DMS 273 (cell line): Measurements from ENCODE around the gene ATXN2.

Source experiments
- DNase-seq: peaks from one replicate; lab custom pipeline; 2025; ENCODE audit not compliant: unreplicated experiment; lab: John Stamatoyannopoulos, UW

Gene ATXN2

GRCh38 chr12:111454716-111455447 lies 144.2 kb downstream of the ATXN2 start:
- no peak for DNase-seq

GRCh38 chr12:111454311-111454710 lies 144.8 kb downstream of the ATXN2 start:
- DNase-seq = no peak

- no peak for DNase-seq
These were observed 145.8 kb downstream of the ATXN2 start for GRCh38 chr12:111453071-111453989.

- DNase-seq = peak; percentile 54
These were observed 147.4 kb downstream of the ATXN2 start for GRCh38 chr12:111451649-111452129.

GRCh38 chr12:111451232-111451631 lies 147.9 kb downstream of the ATXN2 start:
- no peak for DNase-seq

- no peak for DNase-seq
These were observed 148.4 kb downstream of the ATXN2 start for GRCh38 chr12:111450676-111451075.

- no peak for DNase-seq
These were observed 150.0 kb downstream of the ATXN2 start for GRCh38 chr12:111448846-111449790.

GRCh38 chr12:111448266-111448830 lies 150.8 kb downstream of the ATXN2 start:
- no peak for DNase-seq

- DNase-seq = no peak
These were observed 151.4 kb downstream of the ATXN2 start for GRCh38 chr12:111447571-111448265.

- DNase-seq = no peak
These were observed 152.2 kb downstream of the ATXN2 start for GRCh38 chr12:111446631-111447570.

- DNase-seq = peak; percentile 67
These were observed 153.2 kb downstream of the ATXN2 start for GRCh38 chr12:111445726-111446581.

- DNase-seq = peak; percentile 9
These were observed 154.0 kb downstream of the ATXN2 start for GRCh38 chr12:111444925-111445725.

- DNase-seq = no peak
These were observed 154.7 kb downstream of the ATXN2 start for GRCh38 chr12:111444314-111444924.

- no peak for DNase-seq
These were observed 155.5 kb downstream of the ATXN2 start for GRCh38 chr12:111443586-111443985.

- no peak for DNase-seq
These were observed 156.0 kb downstream of the ATXN2 start for GRCh38 chr12:111443086-111443485.

GRCh38 chr12:111442301-111443045 lies 156.6 kb downstream of the ATXN2 start:
- no peak for DNase-seq
